Measurements from ENCODE around the gene LEP.
"Not testable (repeated sequence)": the region's sequence is repeated elsewhere in the genome, so short reads cannot be mapped to it uniquely, and the experiment has no call there.

The LEP gene

DNA sequence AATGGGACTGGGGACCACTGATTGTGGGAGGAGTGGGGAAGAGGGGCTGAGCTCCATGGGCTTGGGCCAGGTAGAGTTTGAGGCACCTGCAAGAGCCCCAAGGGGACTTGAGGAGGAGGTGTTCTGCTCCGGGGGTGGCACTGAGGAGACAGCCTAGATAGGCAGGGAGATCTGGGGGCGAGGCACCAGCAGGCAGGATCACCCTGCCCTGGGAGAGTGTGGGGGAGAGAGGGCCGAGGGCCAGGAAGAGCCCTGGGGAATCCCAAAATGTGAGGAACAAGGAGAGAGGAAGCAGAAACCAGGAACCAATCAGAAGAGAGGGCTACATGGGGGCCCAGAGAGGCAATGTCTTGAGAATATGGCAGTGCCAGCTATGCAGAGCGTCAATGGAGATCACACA is 34.6 kb downstream of the LEP start:
- DNase-seq, result no peak

DNA sequence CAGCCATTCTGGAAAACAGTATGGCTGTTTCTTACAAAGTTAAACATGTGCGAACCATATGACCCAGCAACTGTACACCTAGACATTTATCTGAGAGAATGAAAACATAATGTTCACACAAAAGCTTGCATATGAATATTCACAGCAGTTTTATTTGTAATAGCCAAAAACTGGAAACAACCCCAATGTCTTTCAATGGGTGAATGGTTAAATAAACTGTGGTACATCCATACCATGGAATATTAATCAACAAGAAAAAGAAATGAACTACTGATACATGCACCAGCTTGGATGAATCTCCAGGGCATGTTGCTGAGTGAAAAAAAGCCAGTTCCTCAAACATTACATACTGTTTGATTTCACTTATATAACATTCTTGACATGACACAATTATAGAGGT is 37.3 kb downstream of the LEP start:
- no peak for DNase-seq

DNA sequence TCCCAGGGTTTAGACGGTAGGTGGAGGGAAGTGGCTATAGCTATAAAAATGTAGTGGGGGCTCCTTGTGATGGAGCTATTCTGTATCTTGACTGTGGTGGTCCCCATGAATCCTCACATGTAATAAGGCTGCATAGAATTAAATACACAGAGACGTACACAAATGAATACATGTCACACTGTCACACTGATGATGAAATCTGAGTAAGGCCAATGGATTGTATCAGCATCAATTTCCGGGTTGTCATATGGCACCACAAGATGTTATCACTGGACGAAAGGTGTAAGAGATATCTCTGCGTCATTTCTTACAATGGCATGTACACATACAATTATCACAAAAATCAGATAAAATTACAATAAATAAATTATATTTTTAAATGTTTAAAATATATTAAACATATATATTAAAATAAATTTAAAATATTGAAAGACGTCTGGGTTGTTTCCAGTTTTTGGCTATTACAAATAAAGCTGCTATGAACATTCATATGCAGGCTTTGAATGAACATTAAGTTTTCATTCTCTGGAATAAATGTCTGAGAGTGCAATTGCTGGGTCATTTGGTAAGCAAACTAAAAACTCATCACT is 38.1 kb downstream of the LEP start:
- no peak for DNase-seq

- not testable (repeated sequence) for DNase-seq
Measured at GRCh38 chr7:128280451-128280850, 39.4 kb downstream of the LEP start.

- no peak for DNase-seq
Measured at GRCh38 chr7:128281605-128282380, 40.7 kb downstream of the LEP start.

DNA sequence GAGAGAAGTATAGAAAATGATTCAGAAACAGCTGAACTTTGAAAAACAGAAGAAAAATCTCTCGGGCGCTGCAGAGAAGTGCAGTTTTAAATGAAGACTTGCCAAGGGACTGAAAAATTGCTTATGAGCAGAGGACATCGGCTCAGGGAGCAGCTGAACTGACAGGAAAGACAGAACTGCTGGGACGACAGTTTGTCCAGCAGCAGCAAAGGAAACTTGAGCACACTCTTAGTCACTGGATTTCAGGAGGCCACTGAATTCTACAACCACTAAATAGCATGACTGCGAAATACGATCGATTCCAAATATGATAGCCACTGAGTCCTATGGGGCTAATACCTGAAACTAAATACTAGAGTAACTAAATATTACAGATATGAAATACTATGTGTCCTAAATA is 43.0 kb downstream of the LEP start:
- no peak for DNase-seq

- no peak for DNase-seq
Measured at GRCh38 chr7:128287556-128287955, 46.5 kb downstream of the LEP start.

DNA sequence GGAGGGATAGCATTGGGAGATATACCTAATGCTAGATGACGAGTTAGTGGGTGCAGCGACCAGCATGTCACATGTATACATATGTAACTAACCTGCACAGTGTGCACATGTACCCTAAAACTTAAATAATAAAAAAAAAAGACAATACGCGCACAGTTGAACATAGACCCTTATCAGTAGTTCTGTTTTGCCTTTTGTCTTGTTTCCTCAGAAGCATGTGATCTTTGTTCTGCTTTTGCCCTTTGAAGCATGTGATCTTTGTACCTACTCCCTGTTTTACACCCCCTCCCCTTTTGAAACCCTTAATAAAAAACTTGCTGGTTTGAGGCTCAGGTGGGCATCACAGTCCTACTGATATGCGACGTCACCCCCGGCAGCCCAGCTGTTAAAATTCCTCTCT is 56.9 kb downstream of the LEP start:
- DNase-seq, result not testable (repeated sequence)

DNA sequence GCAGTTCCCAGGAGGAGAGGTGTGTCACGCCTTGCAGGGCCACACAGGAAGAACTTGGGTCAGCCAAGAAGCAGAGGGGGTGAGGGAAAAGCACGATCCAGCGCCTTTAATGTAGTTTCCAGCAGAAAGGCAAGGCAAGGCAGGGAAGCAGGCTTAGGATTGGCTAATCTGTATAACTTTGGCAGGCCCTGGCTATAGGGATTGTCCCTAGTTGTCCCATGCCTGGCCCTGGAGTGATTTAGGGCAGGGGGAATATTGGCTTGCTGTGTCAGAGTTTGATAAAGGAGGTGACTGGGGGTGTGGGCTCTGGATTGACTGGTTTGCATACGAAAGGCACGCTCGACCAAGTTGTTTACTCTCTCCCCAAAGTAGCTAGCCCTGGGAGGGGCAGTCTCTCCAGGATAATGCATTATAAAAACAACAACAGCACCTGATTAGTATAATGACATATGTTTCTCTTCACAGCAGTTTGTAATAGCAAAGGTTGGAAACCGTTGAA is 58.1 kb downstream of the LEP start:
- no peak for DNase-seq

DNA sequence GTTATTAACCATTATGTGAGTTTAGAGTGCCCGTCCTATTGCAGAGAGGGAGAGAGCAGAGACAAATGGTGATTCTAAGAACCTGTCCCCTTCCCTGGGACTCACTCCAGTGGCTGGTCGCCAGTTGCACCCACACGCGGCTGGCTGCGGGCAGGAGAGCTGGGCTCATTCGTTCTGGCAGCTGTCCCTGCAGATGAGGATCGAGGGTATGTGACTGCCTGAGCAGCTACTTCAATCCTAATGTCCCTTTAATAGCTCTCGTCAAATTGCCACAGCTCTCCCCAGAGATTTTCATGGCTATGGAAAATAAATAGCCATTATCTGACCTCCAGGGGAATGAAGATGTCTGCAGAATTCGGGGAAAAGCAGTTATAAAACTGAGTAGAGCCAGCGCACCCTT is 61.1 kb downstream of the LEP start:
- no peak for DNase-seq

DNA sequence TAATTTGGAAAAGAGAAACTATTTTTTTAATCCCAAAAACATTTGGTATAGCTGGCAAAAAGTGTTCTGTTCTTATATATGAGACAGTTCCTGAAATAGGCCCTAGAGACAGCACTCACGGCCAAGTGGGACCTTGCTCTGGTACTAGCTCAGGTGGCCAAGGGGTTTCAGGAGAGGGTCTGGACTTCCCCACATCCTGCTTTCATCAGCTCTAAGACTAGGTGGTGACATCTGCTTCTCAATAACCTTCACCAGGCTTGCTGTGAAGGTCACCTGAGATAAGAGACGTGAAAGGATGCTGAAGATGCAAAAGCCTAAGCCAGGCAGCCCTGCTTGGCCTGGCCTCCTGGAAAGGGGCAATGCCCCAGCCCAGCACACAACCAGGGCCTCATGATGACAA is 62.1 kb downstream of the LEP start:
- no peak for DNase-seq

- no peak for DNase-seq
Measured at GRCh38 chr7:128303643-128304042, 62.6 kb downstream of the LEP start.

DNA sequence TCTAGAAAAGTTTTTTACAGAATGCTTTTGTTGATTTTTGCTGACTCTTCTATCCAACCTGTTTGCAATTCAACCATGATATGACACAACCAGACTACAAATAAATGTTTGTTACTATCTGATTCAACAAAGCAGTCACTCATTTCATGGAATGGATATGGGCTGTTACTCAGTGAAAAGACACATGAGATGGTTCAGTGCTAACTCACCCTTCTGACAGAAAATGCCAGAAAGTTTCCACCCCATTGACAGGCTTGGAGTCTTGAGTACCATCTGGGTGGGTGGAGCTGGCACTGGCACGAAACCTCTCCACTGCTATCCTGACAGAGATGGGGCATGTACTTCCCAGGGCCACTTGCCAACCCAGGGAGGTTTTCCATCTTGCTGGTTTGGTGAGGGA is 63.1 kb downstream of the LEP start:
- no peak for DNase-seq

DNA sequence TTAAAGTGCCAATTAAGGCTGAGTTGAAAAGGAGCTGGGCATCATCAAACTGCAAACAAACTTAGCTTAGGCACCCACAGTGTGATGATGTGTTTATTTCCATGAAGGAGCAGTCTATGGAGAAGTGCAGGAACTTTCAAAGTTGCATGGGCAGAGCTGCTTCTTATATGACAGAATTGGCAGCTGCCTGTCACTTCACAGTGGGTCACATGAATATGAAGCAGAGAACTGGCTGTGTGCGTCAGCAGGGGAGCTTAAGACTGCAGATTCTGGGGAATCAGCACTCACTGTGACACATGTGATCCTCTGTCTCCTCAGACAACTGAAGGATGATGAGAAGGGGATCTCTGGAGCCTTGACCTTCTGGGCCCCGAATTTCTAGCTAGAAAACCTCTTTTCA is 66.0 kb downstream of the LEP start:
- no peak for DNase-seq
